Loucy (cell line): Measurements from ENCODE around the gene MYH13.

ENCODE experiments used
- H2AFZ ChIP-seq: fragments of 200-600 bp; sonication (generic); 2 replicates; pipeline ENCODE4 v1.6.0; 2016; ENCODE audit warnings: antibody characterized with exemption, mild to moderate bottlenecking, low read length, moderate library complexity
- H3F3A ChIP-seq: fragments of 200-600 bp; 2 replicates; pipeline ENCODE4 v1.6.0; 2016; ENCODE audit warnings: antibody characterized with exemption, low read depth, mild to moderate bottlenecking
- H3K27me3 ChIP-seq: fragments of 200-600 bp; sonication (generic); 2 replicates; pipeline ENCODE4 v1.6.1; 2014; ENCODE audit warnings: low read length, mild to moderate bottlenecking; ENCODE audit not compliant: insufficient read depth, poor library complexity, severe bottlenecking
- H3K36me3 ChIP-seq: fragments of 200-600 bp; sonication (generic); 2 replicates; pipeline ENCODE4 v1.6.1; 2016; ENCODE audit warnings: low read length; ENCODE audit not compliant: insufficient read depth
- H3K4me1 ChIP-seq: fragments of 200-600 bp; sonication (generic); 2 replicates; pipeline ENCODE4 v1.5.1; 2014; ENCODE audit warnings: low read length, mild to moderate bottlenecking; ENCODE audit not compliant: insufficient read depth, poor library complexity, severe bottlenecking
- H3K4me2 ChIP-seq: fragments of 200-600 bp; sonication (generic); 2 replicates; pipeline ENCODE4 v1.6.0; 2014; ENCODE audit warnings: antibody characterized with exemption, low read length, low read depth, mild to moderate bottlenecking; ENCODE audit not compliant: poor library complexity, severe bottlenecking
- H3K4me3 ChIP-seq: fragments of 200-600 bp; sonication (generic); 2 replicates; pipeline ENCODE4 v1.5.1; 2014; ENCODE audit warnings: low read length, mild to moderate bottlenecking, mixed read lengths; ENCODE audit not compliant: poor library complexity, severe bottlenecking
- H3K79me2 ChIP-seq: fragments of 200-600 bp; sonication (generic); 2 replicates; pipeline ENCODE4 v1.6.1; 2014; ENCODE audit warnings: low read length; ENCODE audit not compliant: insufficient read depth
- H3K9ac ChIP-seq: fragments of 200-600 bp; sonication (generic); 2 replicates; pipeline ENCODE4 v1.6.0; 2014; ENCODE audit warnings: mild to moderate bottlenecking, low read depth, low read length, moderate library complexity; ENCODE audit not compliant: poor library complexity, severe bottlenecking
- H3K9me2 ChIP-seq: fragments of 200-600 bp; sonication (generic); replicated peaks from 2 replicates; pipeline ENCODE4 v1.6.1; 2016; ENCODE audit warnings: low read depth, low read length, mixed read lengths
- H3K9me3 ChIP-seq: fragments of 200-600 bp; sonication (generic); 2 replicates; pipeline ENCODE4 v1.6.1; 2014; ENCODE audit warnings: mild to moderate bottlenecking, antibody characterized with exemption, low read length, low read depth; ENCODE audit not compliant: insufficient read depth
- H4K20me1 ChIP-seq: fragments of 200-600 bp; sonication (generic); 2 replicates; pipeline ENCODE4 v1.6.0; 2014; ENCODE audit warnings: antibody characterized with exemption, low read length, mild to moderate bottlenecking; ENCODE audit not compliant: insufficient read depth, poor library complexity, severe bottlenecking
- CTCF ChIP-seq: fragments of 200-600 bp; sonication (generic); conservative IDR thresholded peaks from 2 replicates; pipeline ENCODE4 v1.5.1; 2014; ENCODE audit warnings: mild to moderate bottlenecking, antibody characterized with exemption, low read length
- EZH2phosphoT487 ChIP-seq: fragments of 200-600 bp; IDR thresholded peaks from 2 replicates; pipeline ENCODE4 v1.6.1; 2018; ENCODE audit warnings: antibody characterized with exemption, mild to moderate bottlenecking, moderate library complexity, borderline replicate concordance

MYH13 gene

GRCh38 chr17:10392880-10393279, 20.1 kb upstream of the MYH13 start:
- Histone ChIP-seq H3K79me2 (no peaks in the 10 kb centered on the region), H3K27me3 (no peaks in the 10 kb centered on the region), H3K4me1 (no peaks in the 10 kb centered on the region), H3K36me3 (no peaks in the 10 kb centered on the region), H3K4me2 (no peak overlapping the region), H3K9ac (no peak overlapping the region), H3K9me3 (no peaks in the 10 kb centered on the region), H3F3A (no peaks in the 10 kb centered on the region), H4K20me1 (no peaks in the 10 kb centered on the region), H2AFZ (no peak overlapping the region), H3K4me3 (no peak overlapping the region), H3K9me2 (no peaks in the 10 kb centered on the region)
- no peak for TF ChIP-seq CTCF
- TF ChIP-seq EZH2phosphoT487 = no peak

- TF ChIP-seq EZH2phosphoT487 (no peak), CTCF (no peak)
- no peaks in the 10 kb centered on the region for H3K9me3 ChIP-seq
- H3K4me2 ChIP-seq = no peak overlapping the region
- H3K9ac ChIP-seq = no peak overlapping the region
- H3F3A ChIP-seq = no peaks in the 10 kb centered on the region
- H3K4me3 ChIP-seq = no peak overlapping the region
- H3K27me3 ChIP-seq = no peaks in the 10 kb centered on the region
- no peaks in the 10 kb centered on the region for H3K4me1 ChIP-seq
- no peak overlapping the region for H2AFZ ChIP-seq
- no peaks in the 10 kb centered on the region for H3K79me2 ChIP-seq
- H3K36me3 ChIP-seq = no peaks in the 10 kb centered on the region
- no peaks in the 10 kb centered on the region for H3K9me2 ChIP-seq
- no peaks in the 10 kb centered on the region for H4K20me1 ChIP-seq
These were observed 13.1 kb upstream of the MYH13 start for GRCh38 chr17:10385871-10386270.

- H3K4me3 ChIP-seq = no peak overlapping the region
- no peak overlapping the region for H3K4me2 ChIP-seq
- no peaks in the 10 kb centered on the region for H4K20me1 ChIP-seq
- H3K27me3 ChIP-seq = no peaks in the 10 kb centered on the region
- H2AFZ ChIP-seq = no peak overlapping the region
- TF ChIP-seq EZH2phosphoT487 (no peak), CTCF (no peak)
- H3K36me3 ChIP-seq = no peaks in the 10 kb centered on the region
- H3K9me2 ChIP-seq = no peaks in the 10 kb centered on the region
- H3K4me1 ChIP-seq = no peaks in the 10 kb centered on the region
- no peak overlapping the region for H3K9ac ChIP-seq
- H3F3A ChIP-seq = no peaks in the 10 kb centered on the region
- H3K9me3 ChIP-seq = no peaks in the 10 kb centered on the region
- no peaks in the 10 kb centered on the region for H3K79me2 ChIP-seq
These were observed 11.4 kb upstream of the MYH13 start for GRCh38 chr17:10384175-10384574.
